Left ventricle myocardium superior (tissue), 1 donor: Measurements from ENCODE around the gene COL1A1. TPM values are rescaled to one million over a fixed set of nuclear protein-coding genes. Genes with fewer than 3 reads are reported as not detected.

ENCODE experiments used
- ATAC-seq: fragments of 200-7000 bp; cut with Tn5 transposase; one replicate; pipeline ENCODE4 v1.9.1; 2020; ENCODE audit warnings: mild to moderate bottlenecking, moderate library complexity
- DNase-seq: peaks from one replicate; pipeline ENCODE4 v3.0.0-alpha.2; 2020
- intact Hi-C: fragments of 100-400 bp; cut with micrococcal nuclease; formaldehyde crosslinking; loops from one replicate; pipeline ENCODE4 v1.11.0; 2022
- total RNA-seq: library from RNA; stranded (reverse); fragmentation: NEBNext Ultra II Directional; extraction: Animal tissue kit (Norgen Biotek cat#: 25700); gene quantifications from one replicate; pipeline ENCODE4 v1.2.1, GENCODE V29; 2021
- donor health status: DM: no; HTN: yes; CAD: no; lungs with severe emphysema.

COL1A1 gene
- total RNA-seq, 1 donor from 2014 or later = 26.8 TPM

DNA sequence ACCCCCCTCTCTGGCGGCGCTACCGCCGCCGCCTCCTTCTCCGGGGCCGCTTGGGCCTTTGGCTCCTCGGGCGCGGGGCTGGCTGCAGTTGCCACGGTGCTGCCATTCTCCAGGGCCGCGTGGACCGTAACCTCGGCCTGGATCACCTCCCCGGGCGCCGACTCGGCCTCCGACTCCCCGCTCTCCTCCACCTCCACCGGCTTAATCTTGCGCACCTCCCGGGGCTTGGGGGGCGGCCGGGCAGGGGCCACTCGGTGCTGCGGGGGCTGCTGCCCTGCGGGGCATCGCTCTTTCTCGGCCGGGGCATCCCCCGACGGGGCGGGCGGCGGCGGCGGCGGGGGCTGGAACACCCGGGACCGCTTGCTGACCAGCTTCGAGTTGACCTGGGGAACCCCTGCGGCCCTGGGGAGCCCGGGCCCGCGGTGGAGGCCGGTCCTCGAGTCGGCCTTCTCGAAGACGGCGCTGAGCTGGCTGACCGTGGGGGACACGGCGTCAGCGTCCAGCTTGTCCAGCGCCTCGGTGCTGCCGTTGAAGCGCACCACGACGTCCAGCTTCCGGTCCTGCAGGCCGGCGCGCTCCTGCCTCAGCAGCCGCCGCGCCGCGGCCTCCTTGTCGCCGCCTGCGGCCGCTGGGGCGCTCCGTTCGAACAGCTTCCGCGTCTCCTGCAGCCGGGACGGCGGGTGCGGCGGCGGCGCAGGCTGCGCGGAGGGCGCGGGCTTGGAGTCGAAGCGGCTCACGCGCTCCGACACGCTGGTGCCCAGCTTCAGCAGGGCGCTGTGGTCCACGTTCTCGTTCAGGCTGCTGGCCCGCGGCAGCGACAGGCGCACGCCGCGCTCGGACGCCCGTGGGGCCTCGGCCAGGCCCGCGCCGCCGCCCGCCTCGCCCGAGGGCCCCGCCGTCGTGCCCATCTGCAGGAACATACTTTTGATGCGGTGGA is 51.7 kb downstream of the COL1A1 start:
- intact Hi-C loops = no loop called here
- ATAC-seq (peak; percentile 3), DNase-seq (peak; percentile 80)

- intact Hi-C loops = no loop called here
Measured at GRCh38 chr17:50149091-50149416, 52.4 kb downstream of the COL1A1 start.

DNA sequence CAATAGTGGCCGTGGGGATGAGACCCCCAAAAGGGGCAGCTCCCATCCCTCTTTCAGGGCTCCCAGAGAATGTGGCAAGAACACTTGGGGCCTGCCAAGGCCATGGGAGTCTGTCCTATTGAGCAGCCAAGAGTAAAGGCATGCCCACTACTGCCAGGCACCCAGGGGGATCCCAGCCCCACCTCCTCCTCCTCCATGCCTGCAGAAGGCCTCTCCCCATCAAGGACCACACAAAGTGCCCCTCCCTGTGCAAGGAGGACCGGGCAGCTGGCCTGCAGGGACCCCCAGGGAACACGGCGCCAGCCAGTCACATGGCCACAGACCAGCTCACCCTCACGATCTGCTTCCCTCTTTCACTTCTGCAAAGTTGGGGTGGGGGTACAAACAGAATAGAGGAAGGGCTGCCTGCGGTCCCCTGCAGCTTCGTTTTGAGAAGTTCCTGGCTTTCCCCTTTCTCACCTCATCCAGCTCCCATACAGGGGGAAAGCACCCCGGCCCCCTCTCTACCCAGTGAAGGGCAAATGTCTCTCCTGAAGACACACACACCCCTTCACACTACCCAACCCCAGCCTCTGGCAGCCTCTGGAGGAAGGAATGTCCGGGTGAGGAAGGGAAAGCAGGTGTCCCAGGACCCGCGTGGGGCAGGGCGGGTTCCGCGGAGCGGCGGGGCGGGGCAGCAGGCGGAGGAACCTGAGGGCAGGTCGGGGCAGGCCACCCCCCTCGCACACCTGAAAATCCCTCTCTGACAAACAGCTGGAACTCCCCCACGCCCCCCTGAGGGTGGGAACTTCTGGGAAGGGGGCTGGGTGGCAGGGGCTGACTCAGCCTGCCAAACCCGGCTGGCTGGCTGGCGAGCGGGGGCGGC is 53.0 kb downstream of the COL1A1 start:
- DNase-seq (peak; percentile 67), ATAC-seq (peak; percentile 7)
- intact Hi-C loops = no loop called here

More at GRCh38 chr17:50149091-50149416, 52.4 kb downstream of the COL1A1 start:
- DNase-seq = no peak
- peak; percentile 0 for ATAC-seq

DNA sequence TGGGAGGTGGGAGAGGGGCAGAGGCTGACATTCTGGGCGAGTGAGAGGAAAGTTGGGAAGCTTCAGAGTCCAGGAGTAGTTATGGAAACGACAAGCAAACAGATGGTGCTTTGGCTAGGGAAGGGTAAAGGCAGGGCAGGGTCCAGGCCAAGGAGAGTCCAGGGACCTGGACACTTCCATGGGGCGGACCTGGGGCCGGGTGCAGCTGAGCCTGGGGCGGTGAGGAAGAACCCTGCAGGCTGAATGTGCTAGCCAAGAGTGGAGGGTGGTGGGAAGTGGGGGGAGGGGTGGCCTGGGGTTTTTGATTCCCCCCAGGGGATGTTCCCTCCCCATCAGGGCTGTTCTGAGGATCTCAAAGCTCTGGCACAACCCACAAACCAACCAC is 53.6 kb downstream of the COL1A1 start:
- intact Hi-C loops = no loop called here
- DNase-seq (peak; percentile 67), ATAC-seq (peak; percentile 16)

DNA sequence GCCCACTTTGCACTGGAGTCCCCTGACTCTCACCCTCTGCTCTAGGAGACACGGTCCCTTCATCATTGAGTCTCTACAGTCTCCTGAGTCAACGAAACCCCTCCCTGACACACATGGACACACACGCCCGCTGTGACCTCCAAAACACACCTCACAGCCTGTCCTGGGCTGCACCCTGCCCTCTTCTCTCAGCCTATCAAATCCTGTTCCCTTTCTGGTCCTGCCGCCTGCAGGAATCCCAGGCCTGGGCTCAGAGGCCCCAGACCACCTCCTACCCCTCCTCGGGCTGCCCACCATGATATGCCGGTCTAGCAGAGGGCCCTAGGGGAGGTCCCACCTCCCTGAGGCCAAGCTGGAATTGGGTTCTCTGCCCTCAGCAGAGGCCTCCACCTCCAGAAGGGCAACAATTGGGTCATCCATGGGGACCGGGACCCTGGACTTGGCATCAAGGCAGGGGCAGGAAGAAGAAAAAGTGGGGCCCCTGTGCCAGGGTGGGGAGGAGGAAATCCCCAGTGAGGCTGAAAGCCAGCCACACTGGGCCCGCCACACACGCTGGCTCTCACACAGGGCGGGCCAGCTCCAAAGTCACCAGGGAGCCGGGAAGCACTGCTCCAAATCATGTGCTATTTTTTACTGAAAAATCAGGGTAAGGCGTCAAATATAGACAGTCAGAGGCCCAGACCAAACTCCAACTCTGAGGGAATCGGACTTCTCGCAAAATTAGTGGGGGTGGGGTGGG is 54.3 kb downstream of the COL1A1 start:
- intact Hi-C loops = no loop called here
- ATAC-seq (peak; percentile 6), DNase-seq (peak; percentile 67)

- intact Hi-C loops = no loop called here
- ATAC-seq (no peak), DNase-seq (no peak)
Measured at GRCh38 chr17:50146230-50146926, 55.1 kb downstream of the COL1A1 start.

DNA sequence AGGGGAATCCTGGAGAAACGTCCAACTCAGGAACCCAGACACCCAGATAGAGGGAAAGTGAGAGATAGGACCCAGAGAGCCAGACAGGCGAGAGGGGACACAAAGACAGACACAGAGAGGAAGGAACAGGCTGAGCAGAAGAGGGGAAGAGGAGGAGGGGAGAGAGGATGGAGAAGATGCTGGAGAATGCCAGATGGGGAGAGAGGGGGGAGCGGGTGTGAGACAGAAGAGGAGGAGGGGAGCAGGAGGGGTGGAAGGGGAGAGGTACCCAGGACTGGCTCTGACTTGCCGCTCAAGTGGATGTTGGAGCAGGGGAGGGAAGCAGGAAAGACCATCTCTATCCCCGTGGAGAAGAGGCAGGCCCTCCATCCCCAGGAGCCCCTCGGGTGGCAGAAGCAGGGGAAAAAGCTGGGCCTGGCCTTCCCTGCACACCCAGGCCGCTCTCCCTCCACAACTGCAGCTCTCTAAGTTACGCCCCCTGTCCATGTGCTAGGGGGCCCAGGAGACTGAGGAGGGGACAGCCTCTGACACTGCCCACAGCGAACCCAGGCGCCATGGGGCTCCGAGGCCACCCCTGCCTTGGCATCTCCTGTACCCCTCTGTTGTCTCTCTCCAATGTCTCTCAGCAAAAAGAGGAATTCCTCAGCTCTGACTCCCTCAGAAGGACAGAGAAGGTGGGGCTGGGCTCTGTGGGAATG is 55.8 kb downstream of the COL1A1 start:
- ATAC-seq = no peak
- no peak for DNase-seq
- intact Hi-C loops = no loop called here

GRCh38 chr17:50144845-50145531 is 56.4 kb downstream of the COL1A1 start:
- peak; percentile 71 for DNase-seq
- ATAC-seq = no peak

DNA sequence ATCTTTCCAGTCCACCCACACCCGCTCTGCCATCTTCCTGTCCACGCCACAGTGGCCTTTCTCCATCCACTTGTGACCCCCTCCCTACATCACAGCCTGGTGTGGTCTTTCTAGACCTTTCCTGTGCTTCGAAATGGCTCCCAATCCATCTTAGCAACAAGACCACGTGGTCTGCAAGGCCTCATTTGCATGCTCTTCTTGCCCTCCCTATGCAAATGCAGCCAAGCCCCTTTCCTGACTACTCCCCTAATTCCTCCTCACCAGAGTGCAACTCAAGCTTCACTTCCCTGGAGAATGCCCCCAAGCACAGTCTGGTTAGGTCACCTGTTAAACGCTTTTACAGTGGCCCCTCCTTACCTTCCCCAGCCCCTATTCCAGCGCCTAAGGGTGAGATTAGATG is 57.1 kb downstream of the COL1A1 start:
- no peak for ATAC-seq
- intact Hi-C loops = no loop called here
- DNase-seq = no peak

More at GRCh38 chr17:50144845-50145531, 56.4 kb downstream of the COL1A1 start:
- intact Hi-C loops = no loop called here

DNA sequence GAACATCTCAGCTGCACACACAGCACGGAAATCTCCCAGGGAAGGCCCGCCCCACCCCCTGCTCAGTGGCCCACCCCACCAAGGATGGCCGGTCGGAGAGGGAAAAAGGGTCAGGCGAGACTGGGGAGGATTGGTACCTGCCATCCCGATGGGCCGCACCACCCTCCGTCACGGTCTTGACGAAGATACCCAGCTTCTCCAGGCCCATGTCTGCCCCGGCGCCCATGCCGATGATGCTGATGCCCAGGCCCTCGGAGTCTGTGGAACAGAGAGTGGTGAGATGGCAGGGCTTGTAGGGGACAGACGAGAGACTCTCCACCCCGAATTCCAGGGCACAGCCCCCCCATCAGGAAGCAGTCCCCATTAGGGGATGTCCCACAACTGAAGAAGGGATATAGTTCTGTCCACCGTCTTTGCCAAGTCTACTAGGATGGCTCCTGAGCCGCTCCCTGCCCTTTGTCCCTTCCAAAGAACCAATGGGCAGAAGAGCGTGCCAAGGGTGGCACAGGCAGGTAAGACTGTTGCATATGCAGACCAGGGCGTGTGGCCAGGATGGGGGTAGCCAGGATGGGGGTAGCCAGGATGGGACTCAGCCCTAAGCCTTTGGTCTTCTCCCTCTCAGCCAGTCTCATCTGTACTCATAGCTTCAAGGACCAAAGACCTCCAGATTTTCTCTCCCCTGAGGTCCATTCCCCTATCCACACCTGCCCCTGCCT is 57.8 kb downstream of the COL1A1 start:
- intact Hi-C loops = no loop called here
- DNase-seq (no peak), ATAC-seq (no peak)

GRCh38 chr17:50141745-50142110 is 59.7 kb downstream of the COL1A1 start:
- intact Hi-C loops = no loop called here
- no peak for DNase-seq
- ATAC-seq = no peak

DNA sequence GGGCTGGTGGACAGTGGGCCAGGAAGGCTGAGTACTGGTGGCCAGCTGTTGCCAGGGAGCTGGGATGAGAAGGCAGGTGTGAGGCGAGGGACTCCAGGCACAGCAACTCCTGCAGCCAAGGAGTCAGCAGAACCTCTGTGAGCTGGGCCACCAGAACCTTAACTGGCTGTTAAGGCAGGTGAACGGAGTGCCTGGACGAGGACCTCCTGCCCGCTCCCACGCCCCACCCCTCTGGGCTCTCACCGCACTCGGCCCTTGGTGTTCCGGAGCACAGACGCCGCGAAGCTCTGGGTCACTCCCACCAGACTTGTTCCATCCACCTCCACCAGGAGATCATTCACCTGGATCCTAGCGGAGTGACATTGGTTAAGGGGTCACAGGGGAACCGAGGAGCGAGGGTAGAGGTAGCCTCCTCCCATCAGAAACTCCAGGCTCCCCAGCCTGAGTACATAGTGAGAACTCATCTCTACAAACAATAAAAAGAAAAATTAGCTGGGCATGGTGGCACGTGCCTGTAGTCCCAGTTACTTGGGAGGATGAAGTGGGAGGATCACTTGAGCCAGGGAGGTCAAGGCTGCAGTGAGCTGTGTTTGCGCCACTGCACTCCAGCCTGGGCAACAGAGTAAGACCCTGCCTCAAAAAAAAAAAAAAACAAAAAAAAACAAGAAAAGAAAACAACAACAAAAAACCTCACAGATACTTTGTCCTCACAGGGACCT is 60.2 kb downstream of the COL1A1 start:
- no peak for DNase-seq
- intact Hi-C loops = no loop called here
- ATAC-seq = no peak

GRCh38 chr17:50139950-50140885 is 61.2 kb downstream of the COL1A1 start:
- DNase-seq = peak; percentile 83
- peak; percentile 79 for ATAC-seq
- intact Hi-C loops = no loop called here

GRCh38 chr17:50139185-50139783 is 62.1 kb downstream of the COL1A1 start:
- DNase-seq = no peak
- intact Hi-C loops = no loop called here
- no peak for ATAC-seq

DNA sequence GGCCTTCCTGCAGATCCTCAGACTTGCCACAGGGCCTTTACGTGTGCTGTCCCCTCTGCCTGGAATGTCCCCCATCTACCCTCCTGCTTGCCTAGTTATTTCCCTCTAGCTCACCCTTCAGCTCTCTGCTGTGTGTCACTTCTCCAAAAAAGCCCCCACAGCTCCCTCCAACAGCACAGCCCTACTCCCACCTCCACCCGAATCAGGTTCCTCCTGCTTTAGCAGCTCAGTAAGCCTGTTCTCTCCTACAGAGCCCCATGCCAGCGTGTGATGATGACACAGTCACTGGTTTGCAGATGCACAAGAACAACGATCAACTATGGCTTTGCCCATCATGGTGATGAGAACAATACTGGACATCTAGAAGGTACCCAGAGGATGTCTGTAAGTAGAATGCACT is 64.4 kb downstream of the COL1A1 start:
- no peak for ATAC-seq
- DNase-seq = no peak
- intact Hi-C loops = no loop called here
